HEK293 (cell line): ENCODE data around the gene PTH2.
A peak's percentile ranks its signal among the peaks of the same experiment; 100 is the strongest.

ENCODE experiments used
- CTCF ChIA-PET: fragments of 350-600 bp; formaldehyde crosslinking; extraction: SDS; loops from one replicate; lab custom pipeline; 2021; ENCODE audit warnings: antibody characterized with exemption; lab: Yijun Ruan, JAX
- POLR2A ChIA-PET: fragments of 300-600 bp; formaldehyde crosslinking; extraction: SDS; loops from one replicate; lab custom pipeline; 2020; ENCODE audit warnings: antibody characterized with exemption, inconsistent platforms; lab: Yijun Ruan, JAX
- H3K27ac ChIP-seq: fragments of 200-500 bp; sonication (Bioruptor generic); 2 replicates; pipeline ENCODE4 v1.5.1; 2014; ENCODE audit warnings: low read depth, low read length, control low read depth, inconsistent platforms; ENCODE audit errors: extremely low read depth
- H3K36me3 ChIP-seq, 2 experiments: fragments of 200-500 bp in 1 of 2; sonication (Bioruptor generic) in 1 of 2; 1 replicate in 1 of 2; 2 replicates in 1 of 2; pipeline ENCODE4 v1.5.1; 2014 to 2017; ENCODE audit warnings: inconsistent platforms in 2 of 2, low read length in 2 of 2; ENCODE audit not compliant: control insufficient read depth in 2 of 2, insufficient read depth in 1 of 2
- H3K4me1 ChIP-seq: fragments of 200-500 bp; sonication (Bioruptor generic); 2 replicates; pipeline ENCODE4 v1.5.1; 2014; ENCODE audit warnings: mild to moderate bottlenecking, low read length, inconsistent platforms; ENCODE audit not compliant: control insufficient read depth, insufficient read depth
- H3K4me3 ChIP-seq: 2 replicates; pipeline ENCODE4 v1.5.1; 2011; ENCODE audit warnings: low read depth, mild to moderate bottlenecking, control low read depth, low read length, moderate library complexity
- H3K9me3 ChIP-seq: fragments of 200-500 bp; sonication (Bioruptor generic); 2 replicates; pipeline ENCODE4 v1.5.1; 2014; ENCODE audit warnings: low read depth, low read length, inconsistent platforms; ENCODE audit not compliant: control insufficient read depth, insufficient read depth
- BCL11B ChIP-seq: fragments of 450-650 bp; formaldehyde crosslinking; IDR thresholded peaks from 2 replicates; pipeline ENCODE4 v1.5.1; 2016; ENCODE audit warnings: low read depth, missing biosample characterization, missing genetic modification characterization
- EGR2 ChIP-seq: fragments of 450-650 bp; formaldehyde crosslinking; IDR thresholded peaks from 2 replicates; pipeline ENCODE4 v1.5.1; 2016; ENCODE audit warnings: low read depth, missing biosample characterization, missing genetic modification characterization
- SP2 ChIP-seq: fragments of 450-650 bp; formaldehyde crosslinking; IDR thresholded peaks from 2 replicates; pipeline ENCODE4 v1.5.1; 2016; ENCODE audit warnings: missing biosample characterization, missing genetic modification characterization
- ZBTB17 ChIP-seq: fragments of 450-650 bp; formaldehyde crosslinking; IDR thresholded peaks from 2 replicates; pipeline ENCODE4 v1.5.1; 2016; ENCODE audit warnings: missing biosample characterization, missing genetic modification characterization
- ZFHX2 ChIP-seq: fragments of 450-650 bp; formaldehyde crosslinking; conservative IDR thresholded peaks from 2 replicates; pipeline ENCODE4 v1.5.1; 2016; ENCODE audit warnings: missing biosample characterization, missing genetic modification characterization
- ZFP41 ChIP-seq: fragments of 450-650 bp; formaldehyde crosslinking; IDR thresholded peaks from 2 replicates; pipeline ENCODE4 v1.5.1; 2016; ENCODE audit warnings: missing biosample characterization, missing genetic modification characterization, borderline replicate concordance
- ZNF132 ChIP-seq: fragments of 450-650 bp; formaldehyde crosslinking; IDR thresholded peaks from 2 replicates; pipeline ENCODE4 v1.5.1; 2017; ENCODE audit warnings: missing biosample characterization, missing genetic modification characterization, borderline replicate concordance
- ZNF184 ChIP-seq: fragments of 450-650 bp; IDR thresholded peaks from 2 replicates; pipeline ENCODE4 v1.5.1; 2018; ENCODE audit warnings: missing biosample characterization, mild to moderate bottlenecking, missing genetic modification characterization
- ZNF2 ChIP-seq: fragments of 450-650 bp; formaldehyde crosslinking; IDR thresholded peaks from 2 replicates; pipeline ENCODE4 v1.5.1; 2016; ENCODE audit warnings: missing biosample characterization, missing genetic modification characterization
- ZNF223 ChIP-seq: fragments of 450-650 bp; formaldehyde crosslinking; IDR thresholded peaks from 2 replicates; pipeline ENCODE4 v1.5.1; 2016; ENCODE audit warnings: missing biosample characterization, missing genetic modification characterization
- ZNF335 ChIP-seq: fragments of 450-650 bp; formaldehyde crosslinking; conservative IDR thresholded peaks from 2 replicates; pipeline ENCODE4 v1.5.1; 2016; ENCODE audit warnings: missing biosample characterization, missing genetic modification characterization
- ZNF433 ChIP-seq: fragments of 450-650 bp; formaldehyde crosslinking; IDR thresholded peaks from 2 replicates; pipeline ENCODE4 v1.5.1; 2016; ENCODE audit warnings: missing biosample characterization, missing genetic modification characterization, low read depth
- ZNF529 ChIP-seq: fragments of 450-650 bp; formaldehyde crosslinking; IDR thresholded peaks from 2 replicates; pipeline ENCODE4 v1.5.1; 2017; ENCODE audit warnings: missing genetic modification characterization, missing biosample characterization; ENCODE audit not compliant: insufficient replicate concordance
- ZNF555 ChIP-seq: fragments of 450-650 bp; formaldehyde crosslinking; conservative IDR thresholded peaks from 2 replicates; pipeline ENCODE4 v1.5.1; 2017; ENCODE audit warnings: missing biosample characterization, mild to moderate bottlenecking, missing genetic modification characterization, inconsistent platforms
- ZNF843 ChIP-seq: fragments of 450-650 bp; formaldehyde crosslinking; IDR thresholded peaks from 2 replicates; pipeline ENCODE4 v1.5.1; 2016; ENCODE audit warnings: missing biosample characterization, missing genetic modification characterization
- TF ChIP-seq, protein P1 (sequence below): fragments of 450-650 bp; formaldehyde crosslinking; IDR thresholded peaks from 2 replicates; pipeline ENCODE4 v1.5.1; 2017; ENCODE audit warnings: missing biosample characterization, missing genetic modification characterization
- TF ChIP-seq, protein P2 (sequence below): fragments of 450-650 bp; formaldehyde crosslinking; IDR thresholded peaks from 2 replicates; pipeline ENCODE4 v1.5.1; 2016; ENCODE audit warnings: missing biosample characterization, missing genetic modification characterization
- TF ChIP-seq, protein P3 (sequence below): fragments of 450-650 bp; formaldehyde crosslinking; IDR thresholded peaks from 2 replicates; pipeline ENCODE4 v1.5.1; 2016; ENCODE audit warnings: missing biosample characterization, missing genetic modification characterization

The PTH2 gene

DNA sequence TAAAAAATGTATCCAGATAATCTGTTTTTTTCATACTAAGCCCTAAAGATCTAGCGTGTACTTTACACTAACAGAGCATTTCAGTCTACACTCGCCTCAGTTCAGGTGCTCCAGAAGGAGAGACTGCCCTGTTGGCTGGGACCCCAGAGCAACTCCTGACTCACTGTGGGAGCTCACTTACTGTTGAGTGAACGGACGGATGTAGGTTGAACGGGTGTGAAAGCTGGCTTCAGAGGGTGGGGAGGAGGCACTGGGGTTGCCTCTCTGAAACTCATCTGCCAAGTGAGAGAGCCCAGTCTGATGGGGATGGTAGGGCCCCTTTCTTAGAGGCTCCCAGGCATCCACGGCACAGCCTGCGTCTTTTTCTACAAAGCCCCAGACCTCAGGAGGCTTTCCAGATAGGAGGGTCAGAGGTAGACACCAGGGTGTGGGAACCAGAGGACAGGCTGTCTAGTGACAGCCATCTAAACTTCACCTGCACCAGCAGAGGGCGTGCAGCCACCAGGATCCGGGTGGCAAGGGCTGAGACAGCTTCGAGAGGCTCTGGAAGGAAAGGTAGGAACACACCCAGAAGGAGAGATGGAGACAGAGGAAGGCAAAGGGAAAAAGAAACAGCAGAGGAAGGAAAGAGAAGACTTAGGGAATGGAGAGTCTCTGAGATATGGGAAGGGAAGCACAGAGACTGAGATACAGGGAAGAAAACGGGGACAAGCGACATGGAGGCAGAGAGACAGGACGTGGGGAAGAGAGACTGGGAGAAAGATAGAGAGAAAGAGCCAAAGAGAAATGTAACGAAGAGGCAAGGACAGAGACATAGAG lies 31.5 kb downstream of the PTH2 start (continued):
- no peak for TF ChIP-seq ZNF433 (tag by site-specific recombination)
- TF ChIP-seq, protein P1, sequence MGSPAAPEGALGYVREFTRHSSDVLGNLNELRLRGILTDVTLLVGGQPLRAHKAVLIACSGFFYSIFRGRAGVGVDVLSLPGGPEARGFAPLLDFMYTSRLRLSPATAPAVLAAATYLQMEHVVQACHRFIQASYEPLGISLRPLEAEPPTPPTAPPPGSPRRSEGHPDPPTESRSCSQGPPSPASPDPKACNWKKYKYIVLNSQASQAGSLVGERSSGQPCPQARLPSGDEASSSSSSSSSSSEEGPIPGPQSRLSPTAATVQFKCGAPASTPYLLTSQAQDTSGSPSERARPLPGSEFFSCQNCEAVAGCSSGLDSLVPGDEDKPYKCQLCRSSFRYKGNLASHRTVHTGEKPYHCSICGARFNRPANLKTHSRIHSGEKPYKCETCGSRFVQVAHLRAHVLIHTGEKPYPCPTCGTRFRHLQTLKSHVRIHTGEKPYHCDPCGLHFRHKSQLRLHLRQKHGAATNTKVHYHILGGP: 0 out of 2 replicates have a peak, but pooled peaks have one; percentile 5
- TF ChIP-seq ZNF223 (tag by site-specific recombination): no peak
- TF ChIP-seq BCL11B: no peak
- TF ChIP-seq ZNF132 (tag by site-specific recombination): no peak
- no peak for TF ChIP-seq ZNF184
- TF ChIP-seq ZBTB17 (tag by site-specific recombination): peak; percentile 86

DNA sequence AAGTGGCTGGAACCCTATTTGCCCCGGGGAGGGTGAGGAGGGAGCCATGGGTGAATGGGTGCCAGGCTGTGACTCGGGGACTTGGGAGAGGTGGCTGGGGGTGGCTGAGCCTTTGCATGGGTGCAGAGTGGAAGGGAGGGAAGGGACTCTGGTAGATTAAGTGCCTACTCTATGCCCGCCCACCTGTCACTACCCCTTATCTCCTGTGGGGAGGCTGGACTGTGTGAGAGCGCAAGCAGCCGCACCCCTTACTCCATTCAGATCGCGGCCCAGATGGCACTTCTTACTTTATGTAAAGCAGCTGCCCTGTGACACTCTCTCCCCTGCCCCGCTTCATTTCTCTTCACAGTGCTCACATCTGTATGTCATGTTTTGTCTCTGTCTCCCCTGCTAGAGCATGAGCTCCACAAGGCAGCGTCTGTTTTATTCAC lies 32.3 kb downstream of the PTH2 start:
- Histone ChIP-seq H3K4me1 (no peaks in the 10 kb centered on the region), H3K27ac (no peak overlapping the region), H3K9me3 (no peaks in the 10 kb centered on the region), H3K4me3 (no peak overlapping the region), H3K36me3 (no peaks in the 10 kb centered on the region)
- POLR2A ChIA-PET: interaction anchor here (0.6 to 1.8 kb wide), 6 partner anchors 12 to 62 kb away, joined by 3 to 9 read pairs (median 4); partner anchors contain the start of genes ALDH16A1 and PIH1D1
- TF ChIP-seq EGR2 (tag by site-specific recombination) (0 out of 2 replicates have a peak, but pooled peaks have one; percentile 11), ZNF529 (tag by site-specific recombination) (no peak), ZNF555 (no peak), SP2 (no peak), ZNF2 (tag by site-specific recombination) (no peak)
- TF ChIP-seq, protein P2, sequence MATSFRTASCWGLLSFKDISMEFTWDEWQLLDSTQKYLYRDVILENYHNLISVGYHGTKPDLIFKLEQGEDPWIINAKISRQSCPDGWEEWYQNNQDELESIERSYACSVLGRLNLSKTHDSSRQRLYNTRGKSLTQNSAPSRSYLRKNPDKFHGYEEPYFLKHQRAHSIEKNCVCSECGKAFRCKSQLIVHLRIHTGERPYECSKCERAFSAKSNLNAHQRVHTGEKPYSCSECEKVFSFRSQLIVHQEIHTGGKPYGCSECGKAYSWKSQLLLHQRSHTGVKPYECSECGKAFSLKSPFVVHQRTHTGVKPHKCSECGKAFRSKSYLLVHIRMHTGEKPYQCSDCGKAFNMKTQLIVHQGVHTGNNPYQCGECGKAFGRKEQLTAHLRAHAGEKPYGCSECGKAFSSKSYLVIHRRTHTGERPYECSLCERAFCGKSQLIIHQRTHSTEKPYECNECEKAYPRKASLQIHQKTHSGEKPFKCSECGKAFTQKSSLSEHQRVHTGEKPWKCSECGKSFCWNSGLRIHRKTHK (tag by site-specific recombination): no peak
- CTCF ChIA-PET: interaction anchor here (0.5 to 5.0 kb wide), 30 partner anchors 8 to 701 kb away, joined by 3 to 59 read pairs (median 7); partner anchors contain the start of genes DKKL1, FLT3LG, GFY and PIH1D1

DNA sequence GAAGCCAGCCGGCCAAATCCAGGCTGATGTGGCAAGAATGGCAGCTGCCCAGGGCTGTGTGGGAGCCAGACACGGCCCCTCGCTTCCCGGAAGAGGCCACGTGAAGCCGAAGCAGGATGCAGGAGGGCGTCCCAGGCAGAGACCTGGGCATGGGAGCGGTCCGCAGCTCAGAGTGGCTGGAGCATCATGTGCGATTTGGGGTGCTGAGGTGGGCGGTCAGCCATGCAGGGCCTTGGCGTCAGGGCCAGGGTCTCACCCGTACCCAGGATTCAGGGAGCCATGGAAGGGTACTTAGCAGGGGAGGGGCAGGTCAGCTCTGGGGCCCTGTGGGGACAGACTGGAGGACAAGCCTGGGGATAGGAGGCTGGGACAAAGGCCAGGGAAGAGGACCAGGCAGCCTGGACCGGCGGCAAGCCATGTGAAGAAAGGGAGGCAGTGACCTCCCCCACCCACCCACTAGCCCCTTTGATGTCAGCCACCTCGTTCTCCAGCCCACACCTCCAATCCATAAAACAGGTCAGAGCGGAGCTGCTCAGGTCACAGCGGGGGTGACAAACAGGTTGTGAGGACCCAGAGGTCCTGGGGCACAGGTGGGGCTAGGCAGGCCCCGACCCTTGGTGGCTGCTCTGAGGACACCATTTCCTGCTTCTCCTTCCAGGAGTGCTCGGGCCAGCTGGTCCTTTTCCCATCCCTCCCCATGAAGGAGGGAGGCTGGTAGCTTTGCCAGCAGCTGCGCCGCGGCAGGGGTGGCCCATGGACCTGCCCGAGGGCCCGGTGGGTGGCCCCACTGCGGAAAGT lies 32.9 kb downstream of the PTH2 start:
- Histone ChIP-seq H3K4me1 (no peaks in the 10 kb centered on the region), H3K9me3 (no peaks in the 10 kb centered on the region), H3K4me3 (no peak overlapping the region), H3K27ac (no peak overlapping the region), H3K36me3 (no peaks in the 10 kb centered on the region)
- ChIA-PET POLR2A (interaction anchor here (1.4 kb wide), 1 partner anchor 63 kb away, joined by 3 read pairs; the partner anchor contains the start of gene ALDH16A1), CTCF (interaction anchor here (0.6 to 5.0 kb wide), 22 partner anchors 10 to 422 kb away, joined by 3 to 59 read pairs (median 9); partner anchors contain the start of genes DKKL1, GFY, PIH1D1 and SLC17A7)
- TF ChIP-seq ZNF335 (tag by site-specific recombination) (peak; percentile 59; the same call in 1 of the 2 replicates), ZNF843 (tag by site-specific recombination) (no peak), EGR2 (tag by site-specific recombination) (peak; percentile 54), ZFP41 (tag by site-specific recombination) (no peak), ZFHX2 (peak; percentile 39; the same call in 1 of the 2 replicates)
- TF ChIP-seq, protein P3, sequence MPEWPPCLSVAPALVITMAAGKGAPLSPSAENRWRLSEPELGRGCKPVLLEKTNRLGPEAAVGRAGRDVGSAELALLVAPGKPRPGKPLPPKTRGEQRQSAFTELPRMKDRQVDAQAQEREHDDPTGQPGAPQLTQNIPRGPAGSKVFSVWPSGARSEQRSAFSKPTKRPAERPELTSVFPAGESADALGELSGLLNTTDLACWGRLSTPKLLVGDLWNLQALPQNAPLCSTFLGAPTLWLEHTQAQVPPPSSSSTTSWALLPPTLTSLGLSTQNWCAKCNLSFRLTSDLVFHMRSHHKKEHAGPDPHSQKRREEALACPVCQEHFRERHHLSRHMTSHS (tag by site-specific recombination): no peak
